ENCODE data around the gene SLC38A2. TPM values are rescaled to one million over a fixed set of nuclear protein-coding genes. Genes with fewer than 3 reads are reported as not detected.

The SLC38A2 gene
- total RNA-seq, 1 experiment from 2014 or later: 453 TPM

- TF ChIP-seq CTCF (conservative IDR thresholded peaks at IDR 0.05): no peak
- H3K4me1 Mint-ChIP-seq: peaks cover 50 to 68% of the 10 kb centered on the region in 2 experiments
- no peak overlapping the region; a peak in 1 of 5 replicates for H3K4me3 Mint-ChIP-seq
- Histone ChIP-seq H3K14ac (ENCODE audit: insufficient read depth, low read length) (no peak overlapping the region), H2AK5ac (ENCODE audit: insufficient read length, low read length) (no peak overlapping the region), H3T11ph (ENCODE audit: low read length) (no peak overlapping the region), H3K27me3 (ENCODE audit: insufficient read depth, low read length) (no peaks in the 10 kb centered on the region), H4K91ac (ENCODE audit: insufficient read length, low read depth, low read length) (no peak overlapping the region), H4K5ac (ENCODE audit: insufficient read length, low read depth, low read length) (no peak overlapping the region), H2BK15ac (ENCODE audit: low read depth, low read length) (no peak overlapping the region), H4K8ac (replicated peaks; ENCODE audit: insufficient read length, low read depth, low read length) (no peak overlapping the region), H2AFZ (ENCODE audit: low read length) (no peak overlapping the region), H2BK120ac (ENCODE audit: low read depth, low read length, poor library complexity, severe bottlenecking) (no peak overlapping the region), H3K4me1 (ENCODE audit: insufficient read depth, low read length) (peaks cover 14% of the 10 kb centered on the region), H3K23me2 (ENCODE audit: insufficient read length, low read depth, low read length, poor library complexity, severe bottlenecking) (peaks cover 3% of the 10 kb centered on the region), H3K9ac (ENCODE audit: extremely low read depth, insufficient read length, low read length) (no peak overlapping the region), H4K20me1 (ENCODE audit: control insufficient read depth, insufficient read depth, insufficient read length) (no peaks in the 10 kb centered on the region), H3K9me3 (ENCODE audit: control insufficient read depth, low read depth, low read length) (no peaks in the 10 kb centered on the region), H2BK5ac (ENCODE audit: insufficient read length, low read length) (no peak overlapping the region), H3K56ac (ENCODE audit: insufficient read length, low read depth, low read length) (no peak overlapping the region), H2BK12ac (ENCODE audit: insufficient read length, low read depth, low read length) (no peak overlapping the region), H3K79me2 (ENCODE audit: insufficient read depth, low read length) (no peaks in the 10 kb centered on the region; the same call in none of the 2 replicates), H3K18ac (ENCODE audit: insufficient read length, low read depth, low read length) (no peak overlapping the region), H3K27ac (ENCODE audit: insufficient read length, low read depth, low read length) (peak overlapping the region; percentile 25), H3K23ac (ENCODE audit: insufficient read length, low read depth, low read length) (no peak overlapping the region), H3K4me2 (ENCODE audit: insufficient read depth, insufficient read length, low read length) (no peak overlapping the region), H3K79me1 (ENCODE audit: insufficient read depth, low read depth, low read length, poor library complexity, severe bottlenecking) (no peaks in the 10 kb centered on the region), H2BK20ac (ENCODE audit: low read depth, low read length, poor library complexity, severe bottlenecking) (no peak overlapping the region), H3K4ac (ENCODE audit: low read depth, low read length) (no peak overlapping the region)
- H3K9me3 Mint-ChIP-seq: no peaks in the 10 kb centered on the region; a peak in 1 of 5 replicates
- H3K27me3 Mint-ChIP-seq (ENCODE audit: low read depth): no peaks in the 10 kb centered on the region
- WGBS (ENCODE audit: extremely low coverage, insufficient read length, low lambda C conversion rate): no CpG with 5 or more reads among the region's 1 CpG
- no peak for DNase-seq
- peak overlapping the region; percentile 42 to 50 (median 45); a peak in 4 of 7 replicates for H3K27ac Mint-ChIP-seq
- H3K36me3 Mint-ChIP-seq (ENCODE audit: insufficient read depth in 1 of 3, low read depth in 3 of 3): peaks cover 36 to 53% (median 39%) of the 10 kb centered on the region in 3 experiments
Observed at GRCh38 chr12:46390304-46390703, 17.7 kb upstream of the SLC38A2 start.
